ENCODE data around the gene SASH1. TPM values are rescaled to one million over a fixed set of nuclear protein-coding genes. Genes with fewer than 3 reads are reported as not detected.

Gene SASH1
- total and polyA plus RNA-seq, 2 of the 8 experiments (the other 6 are each of a cell fraction or from before 2014, with no cell fraction given): 6.0 to 20.2 TPM

DNA sequence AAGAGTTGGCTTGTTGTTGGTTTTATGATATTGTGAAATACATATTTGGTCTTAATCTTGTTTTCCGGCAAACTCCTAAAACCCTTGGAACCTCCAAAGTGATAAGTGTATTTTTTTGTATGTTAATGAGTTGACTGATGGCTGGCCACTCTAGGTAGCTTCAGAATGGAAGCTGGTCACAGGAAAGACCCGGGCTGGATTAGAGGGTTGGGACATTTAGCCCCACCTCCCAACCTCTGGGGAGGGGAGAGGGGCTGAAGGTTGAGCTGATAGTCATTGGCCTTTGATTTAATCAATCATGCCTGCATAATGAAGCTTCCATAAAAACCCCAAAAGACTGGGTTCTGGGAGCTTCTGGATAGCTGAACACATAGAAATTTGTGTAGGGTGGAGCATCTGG, 42.7 kb downstream of the SASH1 start:
- Histone ChIP-seq H3K79me2 (ENCODE audit: control insufficient read depth in 1 of 2, insufficient read depth in 2 of 2, low read length in 2 of 2) (peaks cover 0 to 49% of the 10 kb centered on the region in 2 experiments; a peak in 2 of 4 replicates), H4K20me1 (replicated peaks in 1 of 2; ENCODE audit: control insufficient read depth in 1 of 2, insufficient read depth in 2 of 2, low read length in 2 of 2) (peaks cover 2 to 7% of the 10 kb centered on the region in 2 experiments), H3K27ac (ENCODE audit: low read depth, low read length) (no peak overlapping the region), H3K36me3 (ENCODE audit: control insufficient read depth in 2 of 4, insufficient read depth in 4 of 4, low read length in 3 of 4) (no peaks in the 10 kb centered on the region), H4K8ac (ENCODE audit: extremely low read depth, insufficient read depth, low read length) (no peak overlapping the region), H3K27me3 (replicated peaks in 1 of 4; ENCODE audit: control insufficient read depth in 3 of 4, extremely low read depth in 1 of 4, insufficient read depth in 3 of 4, low read length in 3 of 4) (no peaks in the 10 kb centered on the region), H3K4me1 (replicated peaks in 1 of 4; ENCODE audit: control insufficient read depth in 3 of 4, insufficient read depth in 4 of 4, low read length in 3 of 4) (peaks cover 0 to 7% (median under 1%) of the 10 kb centered on the region in 4 experiments; a peak in 4 of 7 replicates), H3K79me1 (ENCODE audit: low read depth, low read length) (peaks cover 12% of the 10 kb centered on the region), H3K23me2 (ENCODE audit: low read depth, low read length) (no peaks in the 10 kb centered on the region), H3K4me2 (ENCODE audit: insufficient read depth in 1 of 2, low read depth in 2 of 2, low read length in 2 of 2) (no peak overlapping the region), H2BK12ac (ENCODE audit: low read depth, low read length) (no peak overlapping the region), H3K56ac (replicated peaks; ENCODE audit: insufficient read length, low read depth, low read length) (no peak overlapping the region), H2AFZ (ENCODE audit: low read length) (no peak overlapping the region), H3K9me3 (ENCODE audit: insufficient read depth in 2 of 2, low read depth in 1 of 2, low read length in 1 of 2) (no peaks in the 10 kb centered on the region), H3K23ac (ENCODE audit: insufficient read length) (no peak overlapping the region), H4K91ac (replicated peaks; ENCODE audit: insufficient read length, low read length) (no peak overlapping the region), H3K14ac (ENCODE audit: insufficient read length) (no peak overlapping the region), H2BK5ac (ENCODE audit: low read depth, low read length) (no peak overlapping the region), H3K9ac (replicated peaks in 1 of 4; ENCODE audit: extremely low read depth in 1 of 4, low read depth in 3 of 4, low read length in 3 of 4) (no peak overlapping the region), H2BK120ac (replicated peaks; ENCODE audit: low read depth, low read length) (no peak overlapping the region), H3K4me3 (ENCODE audit: extremely low read depth in 1 of 4, insufficient read depth in 2 of 4, low read depth in 3 of 4, low read length in 4 of 4) (no peak overlapping the region), H4K5ac (ENCODE audit: insufficient read length, low read depth, low read length) (no peak overlapping the region), H3K18ac (ENCODE audit: extremely low read depth, low read length) (no peak overlapping the region), H2BK20ac (ENCODE audit: low read length) (no peak overlapping the region), H2BK15ac (ENCODE audit: low read length) (no peak overlapping the region), H3K4ac (replicated peaks; ENCODE audit: insufficient read length, low read depth, low read length) (no peak overlapping the region), H2AK5ac (ENCODE audit: low read depth, low read length) (no peak overlapping the region)
- WGBS, 2 experiments (ENCODE audit: extremely low coverage in 1 of 2, insufficient coverage in 1 of 2, insufficient read length in 1 of 2, insufficient replicate concordance in 2 of 2, low coverage in 1 of 2, low lambda C conversion rate in 2 of 2, missing lambda C conversion rate in 1 of 2): 67% methylated on average over 2 of the region's 2 CpGs; no CpG with 5 or more reads in 1 of the 2 experiments
- DNase-seq (ENCODE audit: low read depth in 1 of 2, low spot score in 2 of 2): no peak
- CTCF ChIA-PET (ENCODE audit: partially characterized antibody): interaction anchor here (1.0 to 2.0 kb wide), 6 partner anchors 9 to 209 kb away, joined by 3 to 6 read pairs (median 4); no protein-coding TSS in a partner anchor
- TF ChIP-seq SP1 (IDR thresholded peaks at IDR 0.05; ENCODE audit: low read depth, low read length): peak; percentile 86
- TF ChIP-seq ATF2 (IDR thresholded peaks at IDR 0.05; ENCODE audit: low read length): no peak
- no peak for TF ChIP-seq RAD21 (IDR thresholded peaks at IDR 0.05 in 1 of 2, conservative IDR thresholded peaks at IDR 0.05 in 1 of 2; ENCODE audit: low read depth in 2 of 2, low read length in 2 of 2)
- TF ChIP-seq POLR2A (IDR thresholded peaks at IDR 0.05; ENCODE audit: control extremely low read depth in 1 of 2, low read depth in 2 of 2, low read length in 2 of 2): no peak
- no peak for TF ChIP-seq SIN3A (conservative IDR thresholded peaks at IDR 0.05 in 1 of 2, IDR thresholded peaks at IDR 0.05 in 1 of 2; ENCODE audit: low read depth in 1 of 2, low read length in 2 of 2)
- no peak for TF ChIP-seq BACH1 (IDR thresholded peaks at IDR 0.05; ENCODE audit: low read length)
- POLR2A ChIA-PET (ENCODE audit: partially characterized antibody): interaction anchor here (0.6 to 1.1 kb wide), 3 partner anchors 9 to 20 kb away, joined by 3 read pairs; no protein-coding TSS in a partner anchor
- no peak for FAIRE-seq

Data from H1 (cell line).